Adrenal gland (tissue), 12 donors: ENCODE results near the gene INCA1. TPM values are rescaled to one million over a fixed set of nuclear protein-coding genes. Genes with fewer than 3 reads are reported as not detected.
"Not testable (repeated sequence)": the region's sequence is repeated elsewhere in the genome, so short reads cannot be mapped to it uniquely, and the experiment has no call there.

Source experiments
- DNase-seq, 7 donors: peaks; one replicate each; pipeline ENCODE4 v3.0.0-alpha.2; 2019 to 2020
- H3K27ac ChIP-seq, 5 donors: fragments of 200-600 bp; sonication (generic) in 4 of 5; 1 replicate in 3 of 5; 2 replicates in 2 of 5; pipeline versions ENCODE4 v1.5.1 to v1.8.0; 2016 to 2020; ENCODE audit warnings: mild to moderate bottlenecking in 1 of 5
- H3K27me3 ChIP-seq: fragments of 200-600 bp; 2 replicates; pipeline ENCODE4 v1.8.0; 2021
- H3K36me3 ChIP-seq, 2 donors: fragments of 200-600 bp; replicated peaks in 1 of 2; 1 replicate in 1 of 2; 2 replicates in 1 of 2; pipeline versions ENCODE4 v1.5.1 to v1.8.0; 2018 to 2022
- H3K4me1 ChIP-seq, 2 donors: fragments of 200-600 bp; replicated peaks in 1 of 2; 1 replicate in 1 of 2; 2 replicates in 1 of 2; pipeline versions ENCODE4 v1.5.1 to v1.8.0; 2018 to 2021
- H3K4me3 ChIP-seq, 4 donors: fragments of 200-600 bp; sonication (generic) in 3 of 4; one replicate each; pipeline ENCODE4 v1.5.1; 2016 to 2018
- H3K9me3 ChIP-seq, 3 donors: fragments of 200-600 bp; sonication (generic) in 1 of 3; replicated peaks in 1 of 3; 1 replicate in 2 of 3; 2 replicates in 1 of 3; pipeline versions ENCODE4 v1.5.1 to v1.8.0; 2016 to 2021
- POLR2A ChIP-seq, 2 donors: fragments of 450-650 bp; IDR thresholded peaks; one replicate each; pipeline ENCODE4 v1.6.1; 2017; ENCODE audit warnings: antibody characterized with exemption in 2 of 2, mild to moderate bottlenecking in 2 of 2, moderate library complexity in 1 of 2
- WGBS, 4 donors: extraction: QIAGEN DNeasy Blood & Tissue Kit in 2 of 4; methylation state at CpG; one replicate each; pipeline versions ENCODE4 v1.1.5 to v1.1.7; 2013 to 2017; 5-methylcytosine and 5-hydroxymethylcytosine counted together
- intact Hi-C, 2 donors: fragments of 100-400 bp; cut with DNase I; formaldehyde crosslinking; loops; one replicate each; pipeline versions ENCODE4 v1.14.1 to v1.15.0; 2022 to 2023
- polyA plus RNA-seq, 3 donors: library from polyadenylated mRNA; stranded (reverse); fragments of 200-250 nt in 2 of 3; fragments of 350-450 nt in 1 of 3; fragmentation: Illumina TruSeq in 1 of 3; extraction: RNeasy Lipid Tissue Mini Kit (QIAGEN cat#74804) in 1 of 3; gene quantifications; one replicate each; pipeline ENCODE4 v1.2.3, GENCODE V29; 2013 to 2014
- total RNA-seq, 9 donors: library from RNA; depleted of rRNA in 4 of 9; stranded (reverse); fragments of >200 nt in 4 of 9; fragments of 120-200 nt in 1 of 9; fragmentation: NEBNext Ultra II Directional in 1 of 9; extraction: Animal tissue kit (Norgen Biotek cat#: 25700) in 1 of 9; gene quantifications; one replicate each; pipeline versions ENCODE4 v1.1.0 to v1.2.4, GENCODE V29; 2013 to 2023
- TF ChIP-seq, protein P1 (sequence below), 6 experiments: fragments of 450-650 bp in 4 of 6; fragments of 200-600 bp in 2 of 6; sonication (generic) in 1 of 6; IDR thresholded peaks; 1 replicate in 5 of 6; 2 replicates in 1 of 6; pipeline versions ENCODE4 v1.5.1 to v1.8.0; 2016 to 2021; ENCODE audit warnings: antibody characterized with exemption in 6 of 6, mild to moderate bottlenecking in 2 of 6, moderate library complexity in 1 of 6
- donor health status: healthy with polysubstance abuse.
- donor health status: Bipolar disorder and iron deficiency.
- donor health status: DM: yes; HTN: yes; CAD: no.
- donor health status: DM: no; HTN: no; CAD: no.
- donor health status: DM: no; HTN: no; CAD: no.
- donor health status: DM: yes; HTN: yes; CAD: no.

INCA1 gene
- total and polyA plus RNA-seq, 12 donors: 0.44 to 6.2 (median 1.3) TPM; not detected in 2

GRCh38 chr17:5033352-5034015, 36.2 kb upstream of the INCA1 start:
- intact Hi-C loops: no loop called here
- Histone ChIP-seq H3K27ac (no peak overlapping the region), H3K4me1 (peaks cover 0 to 3% of the 10 kb centered on the region in 2 donors), H3K4me3 (no peak overlapping the region), H3K27me3 (peaks cover 6% of the 10 kb centered on the region), H3K36me3 (no peaks in the 10 kb centered on the region), H3K9me3 (no peaks in the 10 kb centered on the region)
- DNase-seq: no peak
- no peak for TF ChIP-seq POLR2A (IDR thresholded peaks at IDR 0.05)
- TF ChIP-seq, protein P1, sequence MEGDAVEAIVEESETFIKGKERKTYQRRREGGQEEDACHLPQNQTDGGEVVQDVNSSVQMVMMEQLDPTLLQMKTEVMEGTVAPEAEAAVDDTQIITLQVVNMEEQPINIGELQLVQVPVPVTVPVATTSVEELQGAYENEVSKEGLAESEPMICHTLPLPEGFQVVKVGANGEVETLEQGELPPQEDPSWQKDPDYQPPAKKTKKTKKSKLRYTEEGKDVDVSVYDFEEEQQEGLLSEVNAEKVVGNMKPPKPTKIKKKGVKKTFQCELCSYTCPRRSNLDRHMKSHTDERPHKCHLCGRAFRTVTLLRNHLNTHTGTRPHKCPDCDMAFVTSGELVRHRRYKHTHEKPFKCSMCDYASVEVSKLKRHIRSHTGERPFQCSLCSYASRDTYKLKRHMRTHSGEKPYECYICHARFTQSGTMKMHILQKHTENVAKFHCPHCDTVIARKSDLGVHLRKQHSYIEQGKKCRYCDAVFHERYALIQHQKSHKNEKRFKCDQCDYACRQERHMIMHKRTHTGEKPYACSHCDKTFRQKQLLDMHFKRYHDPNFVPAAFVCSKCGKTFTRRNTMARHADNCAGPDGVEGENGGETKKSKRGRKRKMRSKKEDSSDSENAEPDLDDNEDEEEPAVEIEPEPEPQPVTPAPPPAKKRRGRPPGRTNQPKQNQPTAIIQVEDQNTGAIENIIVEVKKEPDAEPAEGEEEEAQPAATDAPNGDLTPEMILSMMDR (IDR thresholded peaks at IDR 0.05): no peak
- WGBS, 4 donors: 78 to 97% (median 87%) methylated on average over 7 to 13 of the region's 13 CpGs

DNA sequence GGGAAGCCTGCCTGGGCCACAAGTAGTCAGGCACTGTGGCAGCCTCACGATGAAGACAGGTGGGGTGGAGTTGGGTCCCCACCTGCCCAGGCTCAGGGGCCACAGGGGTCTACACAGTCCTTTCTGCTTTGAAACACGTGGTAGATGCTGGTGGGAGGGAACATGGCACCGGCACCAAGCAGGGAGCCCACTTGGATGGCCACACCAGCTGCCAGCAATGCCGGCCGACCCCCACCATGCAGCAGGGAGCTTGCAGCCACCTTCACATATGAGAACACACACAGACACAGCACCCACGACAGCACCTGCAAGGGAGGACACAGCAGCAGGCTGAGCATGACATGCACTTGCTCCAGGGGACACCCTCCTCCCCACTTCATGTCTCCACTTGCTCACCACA, 35.5 kb upstream of the INCA1 start:
- no peak for DNase-seq
- H3K27ac ChIP-seq: no peak overlapping the region
- TF ChIP-seq, protein P1 (IDR thresholded peaks at IDR 0.05): no peak
- TF ChIP-seq POLR2A (IDR thresholded peaks at IDR 0.05): no peak
- H3K27me3 ChIP-seq: peaks cover 6% of the 10 kb centered on the region
- 80 to 100% (median 95%) methylated on average over 1 to 6 of the region's 6 CpGs for WGBS, 4 donors
- no peak overlapping the region for H3K4me3 ChIP-seq
- no peaks in the 10 kb centered on the region for H3K36me3 ChIP-seq
- intact Hi-C loops: no loop called here
- peaks cover 0 to 3% of the 10 kb centered on the region in 2 donors for H3K4me1 ChIP-seq
- H3K9me3 ChIP-seq: no peaks in the 10 kb centered on the region

- 3 to 13% (median 4%) methylated on average over 11 to 48 of the region's 48 CpGs for WGBS, 4 donors
- H3K36me3 ChIP-seq: no peaks in the 10 kb centered on the region
- peaks cover 0 to 3% of the 10 kb centered on the region in 2 donors for H3K4me1 ChIP-seq
- H3K27me3 ChIP-seq: peaks cover 6% of the 10 kb centered on the region
- peak overlapping the region in 2 of 4 donors; percentile 25 to 57 for H3K4me3 ChIP-seq
- no peaks in the 10 kb centered on the region for H3K9me3 ChIP-seq
- intact Hi-C loops: no loop called here
- TF ChIP-seq POLR2A (IDR thresholded peaks at IDR 0.05): no peak
- TF ChIP-seq, protein P1 (IDR thresholded peaks at IDR 0.05): peak; percentile 67 to 84 (median 72)
- peak overlapping the region in 2 of 5 donors; percentile 34 to 79 for H3K27ac ChIP-seq
- peak; percentile 67 to 89 (median 74) for DNase-seq
These were observed 34.2 kb upstream of the INCA1 start for GRCh38 chr17:5031365-5032082.

GRCh38 chr17:5030168-5030567, 32.8 kb upstream of the INCA1 start:
- H3K36me3 ChIP-seq, H3K4me1 ChIP-seq, DNase-seq, H3K27me3 ChIP-seq, intact Hi-C loops, H3K27ac ChIP-seq, H3K4me3 ChIP-seq, H3K9me3 ChIP-seq: not testable (repeated sequence)
- WGBS, 4 donors: 76 to 100% (median 86%) methylated on average over 2 of the region's 2 CpGs
